ENCODE results near the gene SCARB2.

GRCh38 chr4:76238236-76238635 lies 24.6 kb upstream of the SCARB2 start:
- TF ChIP-seq EZH2 (IDR thresholded peaks at IDR 0.05) (no peak), CTCF (IDR thresholded peaks at IDR 0.05) (no peak), EZH2phosphoT487 (IDR thresholded peaks at IDR 0.05) (no peak)

Data from neural progenitor cell (in vitro differentiated cells).